Measurements from ENCODE around the gene RBX1.
"Not testable (repeated sequence)": the region's sequence is repeated elsewhere in the genome, so short reads cannot be mapped to it uniquely, and the experiment has no call there.

RBX1 gene

DNA sequence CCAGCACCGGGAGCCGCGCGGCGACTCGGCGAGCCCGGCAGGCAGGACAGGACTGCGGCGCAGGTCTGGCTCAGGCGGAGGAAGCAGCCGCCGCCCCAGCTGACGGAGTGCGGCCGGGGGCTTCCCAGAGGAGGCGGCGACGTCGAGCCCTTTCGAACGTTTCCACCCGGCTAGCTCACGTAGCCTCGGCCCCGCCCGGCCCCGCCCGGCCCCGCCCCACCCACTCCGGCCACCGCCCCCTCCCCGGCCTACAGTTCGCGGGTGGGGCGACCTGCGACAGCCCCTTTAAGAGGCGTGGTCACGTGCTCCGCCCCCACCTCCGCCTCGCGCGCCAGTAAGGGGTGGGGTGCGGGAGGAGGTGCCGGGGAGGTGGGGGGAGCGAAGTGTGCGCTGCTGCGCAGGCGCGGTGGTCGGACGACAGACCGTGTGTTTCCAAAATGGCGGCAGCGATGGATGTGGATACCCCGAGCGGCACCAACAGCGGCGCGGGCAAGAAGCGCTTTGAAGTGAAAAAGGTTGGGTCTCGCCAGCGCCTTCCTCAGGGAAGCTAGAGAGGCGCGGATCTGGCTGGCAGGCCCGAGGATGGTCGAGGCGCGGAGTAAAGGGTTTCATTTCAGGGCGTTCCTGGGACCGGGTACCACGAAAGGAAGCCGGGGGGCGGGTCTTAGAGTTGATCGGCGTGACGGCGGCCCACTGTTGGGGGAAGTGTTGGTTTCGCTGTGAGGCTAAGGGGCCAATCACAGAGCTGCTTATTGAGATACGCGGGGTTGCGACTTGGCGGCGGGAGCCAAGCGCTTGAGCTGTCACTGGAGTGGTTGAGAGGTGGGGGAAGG is at the start of gene RBX1:
Gene RBX1, plus strand, starts transcription at position 417 of the 833 bp plus-strand sequence. Its CDS starts 21 bp downstream, at position 438.
- DNase-seq (ENCODE audit: low read depth) = peak; percentile 97

DNA sequence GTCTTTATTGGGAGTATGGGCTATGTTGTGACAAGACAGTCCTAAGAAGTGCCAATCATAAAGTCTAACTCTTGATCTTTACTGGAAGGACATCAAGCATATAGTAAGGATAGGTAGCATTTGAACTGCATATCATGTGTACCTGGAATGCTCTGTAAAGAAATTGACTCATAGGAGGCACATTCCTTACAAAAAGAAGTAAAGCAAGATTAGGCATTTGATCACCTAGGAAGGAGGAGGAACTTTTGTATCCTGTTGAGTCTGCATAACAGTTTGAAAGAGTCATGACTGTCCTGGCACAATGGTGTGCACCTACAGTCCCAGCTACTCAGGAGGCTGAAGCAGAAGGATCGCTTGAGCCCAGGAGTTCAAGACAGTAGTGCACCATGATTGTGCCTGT is 47.1 kb upstream of the RBX1 start:
- DNase-seq (ENCODE audit: low read depth) = no peak

DNA sequence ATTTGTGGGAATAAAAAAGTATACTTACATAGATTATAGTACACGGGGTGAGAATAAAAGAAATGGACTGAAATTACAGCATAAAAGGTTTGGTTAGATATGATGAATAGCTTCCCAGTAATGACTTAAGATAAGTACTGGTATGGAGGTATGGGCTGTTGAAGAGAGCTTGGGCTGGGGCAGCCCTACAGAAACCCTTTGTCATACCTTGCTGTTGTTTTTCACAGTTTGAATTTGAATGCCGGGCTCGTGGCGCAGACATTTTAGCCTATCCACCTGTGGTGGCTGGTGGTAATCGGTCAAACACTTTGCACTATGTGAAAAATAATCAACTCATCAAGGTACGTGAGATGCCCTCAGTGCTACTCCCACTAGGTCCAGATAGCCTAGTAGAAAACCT is 42.3 kb upstream of the RBX1 start:
- DNase-seq (ENCODE audit: low read depth) = no peak

DNA sequence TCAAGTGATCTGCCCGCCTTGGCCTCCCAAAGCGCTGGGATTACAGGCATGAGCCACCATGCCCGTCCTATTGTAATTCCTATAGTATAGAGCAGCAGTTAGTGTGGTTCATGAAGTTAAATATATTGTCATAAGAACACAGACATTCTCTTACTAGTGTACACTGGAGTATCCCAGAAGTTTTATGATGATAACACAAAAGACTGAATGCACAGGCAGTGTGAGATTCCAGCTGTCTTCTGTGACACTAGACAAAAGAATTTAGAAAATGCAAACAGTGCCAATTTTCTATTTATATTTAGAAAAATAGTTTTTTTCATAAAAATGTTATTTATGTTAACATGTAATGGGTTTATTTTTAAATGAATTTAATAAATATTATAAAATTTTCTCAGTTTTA is 39.4 kb upstream of the RBX1 start:
- DNase-seq (ENCODE audit: low read depth) = no peak

DNA sequence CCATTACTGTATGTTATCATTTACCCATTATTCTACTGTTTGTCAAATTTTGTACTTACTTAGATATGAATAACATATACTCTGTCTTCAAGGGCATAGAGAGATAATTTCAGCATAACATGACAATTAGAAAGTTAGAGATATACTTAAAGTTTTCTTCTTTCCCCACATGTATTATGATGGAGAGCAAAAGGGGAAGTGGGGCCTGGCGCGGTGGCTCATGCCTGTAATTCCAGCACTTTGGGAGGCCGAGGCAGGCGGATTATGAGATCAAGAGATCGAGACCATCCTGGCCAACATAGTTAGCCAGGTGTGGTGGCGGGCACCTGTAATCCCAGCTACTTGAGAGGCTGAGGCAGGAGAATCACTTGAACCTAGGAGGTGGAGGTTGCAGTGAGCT is 38.2 kb upstream of the RBX1 start:
- not testable (repeated sequence) for DNase-seq (ENCODE audit: low read depth)

DNA sequence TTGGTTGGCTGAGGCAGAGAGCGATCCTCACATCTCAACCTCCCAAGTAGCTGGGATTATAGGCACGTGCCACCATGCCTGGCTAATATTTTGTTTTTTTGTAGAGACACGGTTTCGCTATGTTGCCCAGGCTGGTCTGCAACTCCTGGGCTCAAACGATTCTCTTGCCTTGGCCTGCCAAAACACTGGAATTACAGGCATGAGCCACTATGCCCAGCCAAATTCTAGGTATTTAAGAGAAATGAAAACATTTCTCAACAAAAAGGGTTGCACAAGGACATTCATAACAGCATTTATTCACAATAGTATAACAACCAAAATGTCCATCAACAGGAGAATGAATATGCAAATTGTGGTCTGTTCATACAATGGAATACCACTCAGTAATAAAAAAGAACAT is 31.7 kb upstream of the RBX1 start:
- no peak for DNase-seq (ENCODE audit: low read depth)

DNA sequence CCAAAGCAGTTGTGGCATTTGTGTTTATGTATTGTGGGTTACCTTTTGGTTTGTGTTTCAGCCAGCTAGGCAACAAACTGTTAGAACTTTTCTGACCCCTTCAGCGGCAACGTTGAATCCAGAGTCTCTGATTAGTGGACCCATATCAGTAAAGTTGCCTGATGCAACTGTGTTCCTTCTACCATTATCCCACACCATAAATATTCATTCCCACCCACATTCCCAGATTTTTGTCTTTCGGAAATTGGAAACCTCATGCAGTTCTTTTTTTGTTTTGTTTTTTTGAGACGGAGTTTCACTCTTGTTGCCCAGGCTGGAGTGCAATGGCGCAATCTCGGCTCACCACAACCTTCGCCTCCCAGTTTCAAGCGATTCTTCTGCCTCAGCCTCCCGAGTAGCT is 30.7 kb upstream of the RBX1 start:
- no peak for DNase-seq (ENCODE audit: low read depth)

DNA sequence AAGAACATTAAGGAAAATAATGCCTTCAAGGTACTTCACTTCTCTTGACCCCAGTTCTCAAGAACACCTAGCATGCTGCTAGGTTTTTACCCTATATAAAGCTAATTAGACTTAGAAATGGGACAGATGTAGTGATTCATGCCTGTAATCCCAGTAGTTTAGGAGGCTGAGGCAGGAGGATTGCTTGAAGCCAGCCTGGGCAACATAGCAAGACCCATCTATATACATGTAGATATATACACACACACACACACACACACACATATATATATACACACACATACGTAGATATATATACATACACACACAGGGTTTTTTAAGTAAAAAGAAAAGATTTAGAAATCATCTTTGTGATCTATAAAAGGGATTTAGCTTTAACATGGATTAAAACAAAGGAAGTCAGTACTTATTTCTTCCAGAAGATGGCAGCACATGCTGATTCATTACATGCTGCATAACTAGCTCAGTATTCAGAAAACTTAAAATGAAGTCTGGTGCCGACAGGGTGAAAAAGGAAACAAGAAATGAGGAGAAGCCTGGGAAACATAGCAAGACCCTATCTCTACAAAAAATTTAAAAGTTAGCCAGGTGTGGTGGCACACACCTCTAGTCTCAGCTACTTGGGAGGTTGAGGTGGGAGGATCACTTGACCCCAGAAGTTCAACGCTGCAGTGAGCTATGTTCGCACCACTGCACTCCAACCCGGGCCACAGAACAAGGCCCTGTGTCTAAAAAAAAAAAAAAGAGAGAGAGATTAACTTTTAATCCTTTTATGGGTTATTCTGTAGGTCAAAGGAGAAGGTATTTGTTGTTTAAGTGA is 28.5 kb upstream of the RBX1 start:
- no peak for DNase-seq (ENCODE audit: low read depth)

DNA sequence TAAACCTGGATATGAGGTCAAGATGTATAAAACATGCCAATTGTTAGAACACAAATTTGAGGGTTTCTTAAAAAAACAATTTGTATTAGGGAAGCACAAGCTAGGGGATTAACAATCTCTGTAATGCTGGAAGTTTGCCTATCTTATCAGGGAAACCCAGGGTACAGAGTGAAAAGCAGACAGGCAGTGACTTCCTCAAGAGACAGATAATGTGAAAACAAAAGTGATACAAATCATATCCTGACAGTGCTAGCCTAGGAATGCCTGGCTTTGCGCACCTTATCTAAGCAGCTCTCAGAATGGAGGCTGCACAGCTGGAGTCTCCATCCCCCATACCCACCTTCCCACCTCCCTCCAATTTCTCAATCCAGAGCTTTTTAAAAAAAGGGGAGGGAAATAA is 22.5 kb upstream of the RBX1 start:
- DNase-seq (ENCODE audit: low read depth) = no peak

DNA sequence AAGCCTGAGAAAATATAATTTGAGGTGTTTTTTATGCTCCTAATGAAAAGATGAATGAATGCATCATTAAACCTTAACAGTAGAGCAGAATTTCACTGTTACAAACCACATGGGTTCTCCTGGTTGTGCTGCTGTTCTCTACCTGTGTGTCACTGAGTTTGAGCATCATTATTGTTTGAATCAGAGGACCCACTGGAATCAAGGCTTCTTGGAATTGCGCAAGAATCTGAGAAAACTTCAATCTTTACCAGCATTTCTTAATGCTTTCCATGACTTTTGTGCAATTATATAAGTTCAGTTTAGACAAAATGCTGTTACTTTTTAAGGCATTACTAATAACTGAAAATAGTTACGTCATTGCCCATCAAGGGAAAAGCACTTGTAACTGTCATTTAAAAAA is 18.8 kb upstream of the RBX1 start:
- DNase-seq (ENCODE audit: low read depth) = no peak

DNA sequence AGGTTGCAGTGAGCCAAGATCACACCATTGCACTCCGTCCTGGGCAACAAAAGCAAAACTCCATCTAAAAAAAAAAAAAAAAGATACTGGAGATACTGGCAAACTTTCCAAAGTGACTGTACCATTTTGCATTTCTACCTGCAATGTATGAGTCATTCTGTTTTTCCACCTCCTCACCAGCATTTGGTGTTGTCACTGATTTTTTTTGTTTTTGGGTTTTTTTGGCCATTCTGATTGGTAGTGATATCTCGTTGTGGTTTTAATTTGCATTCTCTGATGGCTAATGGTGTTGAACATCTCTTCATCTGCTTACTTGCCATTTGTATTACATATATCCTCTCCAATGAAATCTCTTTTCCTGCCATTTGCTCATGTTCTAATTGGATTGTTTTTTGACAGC is 12.0 kb upstream of the RBX1 start:
- DNase-seq (ENCODE audit: low read depth) = no peak

DNA sequence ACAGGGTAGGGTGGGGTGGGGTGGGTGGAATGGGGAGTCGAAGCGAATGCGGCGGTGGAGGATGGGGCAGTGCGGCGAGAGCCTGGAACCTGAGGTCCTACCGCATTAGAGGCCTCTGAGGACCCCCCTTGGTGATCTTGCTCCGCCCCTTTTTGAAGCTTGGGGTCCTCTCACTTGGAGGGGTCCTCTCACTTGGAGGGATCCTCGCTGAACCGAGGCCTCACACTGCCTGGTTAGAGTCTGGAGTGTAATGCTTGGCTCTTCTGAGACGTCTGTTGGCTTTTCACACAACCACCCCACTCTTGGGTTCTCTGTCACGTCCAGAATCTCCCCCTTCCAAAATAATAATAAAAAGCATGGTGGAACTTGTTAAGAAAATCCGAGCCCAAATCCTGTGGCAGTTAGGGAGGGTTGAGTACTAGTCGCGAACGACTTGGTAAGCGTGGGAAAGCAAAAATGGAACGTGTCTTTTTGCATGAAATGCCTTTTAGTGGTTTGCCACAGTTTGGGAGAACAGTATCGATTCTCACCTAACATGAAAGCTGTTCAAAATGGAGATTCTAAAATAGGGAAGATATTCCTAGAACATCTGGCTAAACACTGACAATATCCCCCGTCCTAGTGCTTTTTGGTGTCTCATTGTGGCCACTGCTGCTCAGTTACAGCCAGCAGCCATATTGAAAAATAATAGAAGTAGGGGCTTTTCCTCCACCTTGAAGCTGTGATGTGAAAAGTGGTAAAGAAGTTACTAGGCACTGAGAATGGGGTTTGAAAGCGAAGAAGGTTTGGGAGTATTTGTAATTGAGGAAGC is 822 bp downstream of the RBX1 start:
- no peak for DNase-seq (ENCODE audit: low read depth)

DNA sequence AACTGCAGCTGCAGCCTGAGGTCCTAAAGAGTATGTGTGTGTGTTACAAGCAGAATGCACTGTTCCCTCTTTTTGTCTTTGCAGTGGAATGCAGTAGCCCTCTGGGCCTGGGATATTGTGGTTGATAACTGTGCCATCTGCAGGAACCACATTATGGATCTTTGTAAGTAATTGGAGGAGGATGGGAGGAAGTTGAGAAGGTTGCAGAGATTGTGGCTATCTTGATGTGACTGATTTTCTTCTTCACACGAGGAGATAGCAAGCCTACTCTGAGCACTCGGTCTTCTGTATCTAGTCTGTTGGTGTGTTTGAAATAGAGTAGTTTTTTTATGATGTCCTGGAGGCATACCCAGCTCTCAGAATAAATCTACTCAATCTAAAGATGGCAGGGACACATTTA is 2.3 kb downstream of the RBX1 start:
- DNase-seq (ENCODE audit: low read depth) = no peak

DNA sequence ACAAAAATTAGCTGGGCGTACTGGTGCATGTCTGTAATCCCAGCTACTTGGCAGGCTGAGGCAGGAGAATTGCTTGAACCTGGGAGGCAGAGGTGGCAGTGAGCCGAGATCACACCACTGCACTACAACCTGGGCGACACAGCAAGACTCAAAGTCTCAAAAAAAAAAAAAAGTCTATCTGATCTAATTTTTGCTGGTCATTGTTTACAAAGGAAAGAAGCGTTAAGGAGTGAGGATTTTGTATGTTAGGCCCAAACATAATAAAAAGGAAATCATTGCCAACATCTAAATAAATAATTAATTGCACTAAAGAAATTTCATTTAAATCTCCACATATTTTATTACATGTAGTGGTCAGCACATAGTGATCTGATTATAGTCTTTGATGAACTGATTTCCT is 2.9 kb downstream of the RBX1 start:
- no peak for DNase-seq (ENCODE audit: low read depth)

DNA sequence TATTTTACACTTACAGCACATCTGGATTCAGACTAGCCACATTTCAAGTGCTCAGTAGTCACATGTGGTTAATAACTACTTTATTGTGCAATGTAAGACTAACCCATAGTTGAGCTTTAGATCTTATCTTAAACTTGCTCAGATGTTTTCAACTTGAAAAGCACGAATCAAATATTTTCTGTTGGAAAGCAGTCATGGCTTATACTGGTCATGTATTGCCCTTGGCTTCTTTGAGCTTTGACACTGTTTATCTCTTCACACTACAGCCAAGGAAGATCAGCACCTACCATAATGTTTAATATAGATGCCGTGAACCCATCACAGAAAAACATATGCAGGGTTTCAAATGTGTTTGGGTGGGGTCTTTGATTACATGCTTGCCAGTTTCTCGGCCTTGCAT is 4.4 kb downstream of the RBX1 start:
- DNase-seq (ENCODE audit: low read depth) = no peak

DNA sequence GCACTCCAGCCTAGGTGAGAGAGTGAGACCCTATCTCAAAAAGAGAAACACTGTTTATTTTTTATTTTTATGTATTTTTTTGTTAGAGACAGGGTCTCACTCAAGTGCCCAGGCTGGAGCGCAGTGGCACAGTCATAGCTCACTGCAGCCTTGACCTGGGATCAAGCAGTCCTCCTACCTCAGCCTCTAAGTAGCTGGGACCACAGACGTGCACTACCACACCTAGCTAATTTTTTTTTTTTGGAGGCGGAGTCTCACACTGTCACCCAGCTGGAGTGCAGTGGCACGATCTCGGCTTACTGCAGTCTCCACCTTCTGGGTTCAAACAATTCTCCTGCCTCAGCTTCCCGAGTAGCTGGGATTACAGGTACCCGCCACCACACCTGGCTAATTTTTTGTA is 6.4 kb downstream of the RBX1 start:
- DNase-seq (ENCODE audit: low read depth) = no peak

DNA sequence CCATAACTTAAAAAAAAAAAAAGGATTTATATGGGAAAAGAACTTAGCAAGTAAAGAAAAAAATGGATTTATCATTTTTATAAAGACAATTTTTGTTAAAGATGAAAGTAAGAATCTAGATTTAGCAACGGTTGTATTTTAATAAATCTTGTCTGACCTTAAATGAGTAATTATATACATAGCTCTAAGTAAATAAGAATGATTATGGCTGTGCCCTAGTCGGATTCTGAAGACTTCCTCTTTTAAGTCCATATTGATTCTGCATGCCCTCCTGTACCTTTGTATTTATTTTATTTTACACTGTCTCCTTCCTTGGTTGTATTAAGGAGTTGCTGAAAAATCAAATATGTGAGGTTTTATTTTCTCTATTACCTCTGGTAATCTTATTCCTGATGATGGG is 7.1 kb downstream of the RBX1 start:
- DNase-seq (ENCODE audit: low read depth) = no peak

DNA sequence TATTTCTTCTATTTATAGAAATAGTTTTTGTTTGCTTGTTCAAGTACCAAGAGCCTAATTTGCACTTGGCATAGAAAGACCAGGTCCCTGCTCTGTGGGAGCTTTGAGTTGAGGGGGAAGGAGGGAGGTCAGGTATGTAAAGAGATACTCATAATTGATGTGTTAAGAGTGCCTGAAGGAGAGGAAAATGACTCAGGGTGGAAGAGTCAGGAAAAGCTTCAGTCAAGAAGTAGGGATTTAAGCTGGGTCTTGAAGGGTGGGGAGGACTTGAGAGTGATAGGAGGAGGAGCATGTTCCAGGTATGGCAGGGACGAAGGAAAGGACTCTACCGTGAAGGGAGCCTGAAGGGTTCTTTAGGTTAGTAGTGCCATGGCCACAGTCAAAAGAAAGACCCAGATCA is 9.0 kb downstream of the RBX1 start:
- no peak for DNase-seq (ENCODE audit: low read depth)

DNA sequence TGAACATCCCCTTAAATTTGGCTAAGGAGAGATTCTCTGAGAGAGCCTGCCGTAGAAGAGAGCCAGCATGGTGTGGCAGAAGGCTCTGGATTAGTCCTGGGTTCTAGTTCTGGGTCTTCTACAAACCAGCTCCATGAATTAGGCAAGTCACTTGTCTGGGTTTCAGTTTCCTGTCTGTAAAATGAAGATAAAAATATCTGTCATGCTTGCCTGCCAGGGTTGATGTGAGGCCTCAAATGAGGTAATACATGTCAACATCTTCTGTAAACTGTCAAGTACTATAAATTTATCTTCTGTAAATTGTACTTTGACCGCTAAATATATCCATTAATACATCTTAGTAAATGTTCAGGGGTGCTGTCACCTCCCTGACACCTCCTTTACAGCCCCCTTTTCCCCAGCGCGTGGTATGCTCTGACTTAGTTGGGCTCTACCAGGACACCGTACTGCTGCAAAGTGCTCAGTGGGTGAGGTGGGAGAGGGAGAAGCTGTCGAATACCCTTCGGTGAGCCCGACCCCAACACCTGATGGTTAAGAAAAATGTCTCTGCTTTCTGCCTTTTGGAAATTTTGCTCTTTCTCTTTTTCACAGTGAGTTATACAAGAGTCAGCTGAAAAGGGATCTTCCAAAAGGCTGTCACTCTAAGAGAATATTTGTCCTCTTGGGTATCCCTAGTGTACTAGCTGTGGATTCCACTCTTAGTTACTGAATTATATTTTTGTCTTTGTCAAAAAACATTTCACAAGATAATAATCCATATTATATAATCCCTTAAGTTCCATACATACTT is 15.0 kb downstream of the RBX1 start:
- no peak for DNase-seq (ENCODE audit: low read depth)

DNA sequence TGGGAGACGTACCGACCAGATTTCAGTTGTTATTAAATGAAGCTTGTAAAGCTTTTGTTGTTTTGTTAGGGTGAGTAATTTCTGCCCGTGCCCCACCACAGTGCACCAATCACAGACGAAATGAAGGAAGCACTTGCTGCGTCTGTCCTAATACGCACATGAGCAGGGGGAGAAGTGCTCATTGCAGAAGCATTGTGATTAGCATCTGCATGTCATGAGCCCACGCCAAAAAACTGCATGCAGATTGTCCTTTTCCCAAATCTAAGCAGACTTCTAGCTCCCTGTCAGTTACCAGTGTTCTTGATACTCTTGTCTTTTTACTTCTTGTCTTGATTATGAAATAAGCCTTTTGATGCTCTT is 15.5 kb downstream of the RBX1 start:
- DNase-seq (ENCODE audit: low read depth) = no peak

DNA sequence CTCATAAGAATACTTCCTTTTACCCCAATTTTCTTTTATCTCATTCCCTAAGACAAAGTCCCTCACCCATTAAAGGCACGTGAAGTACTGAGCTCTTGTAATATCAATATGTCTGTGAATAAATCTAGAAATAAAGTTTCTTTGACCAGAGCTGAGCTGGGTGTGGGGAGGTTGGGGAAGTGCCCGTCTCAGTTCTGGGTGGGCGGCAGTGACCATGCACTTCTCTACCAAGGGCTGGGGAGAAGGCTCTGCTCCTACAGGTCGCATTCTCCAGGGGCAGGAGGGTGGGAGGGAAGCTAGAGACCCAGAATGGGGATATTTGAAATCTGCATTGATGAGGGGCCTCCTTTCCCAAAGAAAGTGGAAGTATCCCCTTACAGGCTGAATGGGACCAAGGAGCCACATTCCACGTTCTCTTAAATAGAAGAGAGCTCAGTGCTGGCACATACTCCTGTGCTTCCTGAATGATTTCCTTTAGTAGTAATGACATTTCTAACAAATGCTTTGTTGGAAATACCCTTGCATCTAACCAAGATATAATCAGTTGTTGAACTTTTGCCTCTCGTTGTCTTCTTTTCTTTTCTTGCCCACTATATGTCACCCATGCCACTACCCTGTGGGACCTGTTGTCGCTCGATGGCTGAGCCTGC is 16.1 kb downstream of the RBX1 start:
- DNase-seq (ENCODE audit: low read depth) = no peak

Measured in activated T-cell treated with anti-CD3 and anti-CD28 coated beads for 1 hour (primary cell).